AG04449 (cell line): ENCODE results near the gene RNF133.

ENCODE experiments used
- CTCF ChIA-PET: fragments of 350-600 bp; formaldehyde crosslinking; extraction: SDS; loops from one replicate; lab custom pipeline; 2021; ENCODE audit warnings: antibody characterized with exemption; lab: Yijun Ruan, JAX
- POLR2A ChIA-PET: fragments of 400-600, 350-600 bp; formaldehyde crosslinking; extraction: SDS; loops from one replicate; lab custom pipeline; 2020; ENCODE audit warnings: antibody characterized with exemption, inconsistent platforms; lab: Yijun Ruan, JAX
- DNase-seq: peaks from one replicate; pipeline ENCODE4 v3.0.0-alpha.2; 2010; ENCODE audit warnings: low read depth, low spot score
- H3K4me3 ChIP-seq: 2 replicates; pipeline ENCODE4 v1.5.1; 2011; ENCODE audit warnings: low read depth, mild to moderate bottlenecking, control low read depth, low read length
- TF ChIP-seq, protein P1 (sequence below): IDR thresholded peaks from one replicate; pipeline ENCODE4 v1.5.1; 2011; ENCODE audit warnings: mild to moderate bottlenecking, moderate library complexity, low read length, control low read depth, inconsistent platforms; ENCODE audit not compliant: insufficient read depth; ENCODE audit errors: missing control alignments

Gene RNF133

DNA sequence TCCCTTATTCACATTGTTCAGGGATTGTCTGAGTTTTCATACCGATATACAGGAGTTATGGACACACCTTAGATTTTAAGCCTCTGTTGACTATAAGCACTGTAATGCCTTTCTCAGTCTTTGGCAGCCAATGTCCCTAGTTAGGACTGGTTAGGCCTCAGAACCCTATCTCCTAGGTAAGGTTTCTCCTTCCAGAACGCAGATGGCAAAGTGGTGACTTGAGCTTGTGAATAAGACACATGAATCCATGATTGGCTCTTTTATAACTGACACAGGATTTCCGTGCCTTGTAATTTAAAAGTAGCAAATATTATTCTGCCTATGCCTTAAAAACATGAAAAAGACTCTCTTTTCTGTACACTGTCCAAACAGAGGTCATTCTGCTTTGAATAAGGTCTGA is 16.3 kb upstream of the RNF133 start:
- DNase-seq, result no peak
- ChIA-PET POLR2A (no interaction called here), CTCF (no interaction called here)
- TF ChIP-seq, protein P1, sequence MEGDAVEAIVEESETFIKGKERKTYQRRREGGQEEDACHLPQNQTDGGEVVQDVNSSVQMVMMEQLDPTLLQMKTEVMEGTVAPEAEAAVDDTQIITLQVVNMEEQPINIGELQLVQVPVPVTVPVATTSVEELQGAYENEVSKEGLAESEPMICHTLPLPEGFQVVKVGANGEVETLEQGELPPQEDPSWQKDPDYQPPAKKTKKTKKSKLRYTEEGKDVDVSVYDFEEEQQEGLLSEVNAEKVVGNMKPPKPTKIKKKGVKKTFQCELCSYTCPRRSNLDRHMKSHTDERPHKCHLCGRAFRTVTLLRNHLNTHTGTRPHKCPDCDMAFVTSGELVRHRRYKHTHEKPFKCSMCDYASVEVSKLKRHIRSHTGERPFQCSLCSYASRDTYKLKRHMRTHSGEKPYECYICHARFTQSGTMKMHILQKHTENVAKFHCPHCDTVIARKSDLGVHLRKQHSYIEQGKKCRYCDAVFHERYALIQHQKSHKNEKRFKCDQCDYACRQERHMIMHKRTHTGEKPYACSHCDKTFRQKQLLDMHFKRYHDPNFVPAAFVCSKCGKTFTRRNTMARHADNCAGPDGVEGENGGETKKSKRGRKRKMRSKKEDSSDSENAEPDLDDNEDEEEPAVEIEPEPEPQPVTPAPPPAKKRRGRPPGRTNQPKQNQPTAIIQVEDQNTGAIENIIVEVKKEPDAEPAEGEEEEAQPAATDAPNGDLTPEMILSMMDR, result no peak
- H3K4me3 ChIP-seq, result no peak overlapping the region

DNA sequence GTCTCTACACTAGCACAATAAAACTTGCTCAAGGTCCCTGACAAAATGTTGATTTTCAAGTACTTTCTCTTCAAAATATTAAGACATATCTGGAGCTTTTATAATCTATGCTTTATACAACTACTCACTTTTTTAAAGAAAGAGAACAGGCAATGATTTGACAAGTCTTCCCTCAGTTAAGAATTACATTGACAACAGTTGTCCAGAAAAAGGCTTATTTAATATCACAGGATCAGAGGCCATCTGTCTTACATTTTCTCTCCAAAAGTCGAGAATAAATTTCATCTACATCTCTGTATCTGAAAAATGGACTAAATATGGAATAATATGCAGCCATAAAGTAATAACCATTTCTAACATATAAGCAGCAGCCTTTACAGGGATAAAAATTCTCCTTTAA is 12.0 kb upstream of the RNF133 start:
- no peak overlapping the region for H3K4me3 ChIP-seq
- CTCF ChIA-PET, result no interaction called here
- POLR2A ChIA-PET, result no interaction called here
- TF ChIP-seq, protein P1, result no peak
- no peak for DNase-seq

DNA sequence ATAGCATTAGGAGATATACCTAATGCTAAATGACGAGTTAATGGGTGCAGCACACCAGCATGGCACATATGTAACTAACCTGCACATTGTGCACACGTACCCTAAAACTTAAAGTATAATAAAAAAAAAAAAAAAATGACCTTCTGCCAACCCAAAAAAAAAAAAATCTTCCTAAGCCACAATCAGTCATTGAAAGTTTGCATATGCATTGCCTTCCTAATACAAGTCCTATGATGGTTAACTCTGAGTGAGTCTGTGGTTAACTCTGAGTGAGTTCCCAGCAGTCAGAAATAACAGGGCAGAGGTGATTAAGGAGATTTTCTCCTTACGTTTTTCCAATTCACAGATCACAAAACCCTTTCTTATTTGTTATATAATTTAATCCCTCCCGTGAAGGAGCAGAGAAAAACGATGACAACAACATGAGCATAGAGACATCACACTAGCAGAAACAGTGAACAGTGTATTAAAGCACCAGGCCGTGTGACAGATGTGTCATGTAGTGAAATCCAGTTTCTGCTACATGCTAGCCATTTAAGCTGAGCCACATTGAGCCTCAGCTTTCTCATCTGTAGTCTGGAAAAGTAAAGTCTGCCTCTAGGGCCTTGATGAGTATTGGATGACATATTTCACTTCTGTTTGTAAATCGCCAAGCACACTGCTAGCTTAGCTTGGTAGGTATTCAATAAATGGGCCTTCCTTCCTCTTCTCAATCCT is 11.2 kb upstream of the RNF133 start:
- H3K4me3 ChIP-seq, result no peak overlapping the region
- no peak for DNase-seq
- ChIA-PET POLR2A (no interaction called here), CTCF (no interaction called here)
- TF ChIP-seq, protein P1, result no peak

DNA sequence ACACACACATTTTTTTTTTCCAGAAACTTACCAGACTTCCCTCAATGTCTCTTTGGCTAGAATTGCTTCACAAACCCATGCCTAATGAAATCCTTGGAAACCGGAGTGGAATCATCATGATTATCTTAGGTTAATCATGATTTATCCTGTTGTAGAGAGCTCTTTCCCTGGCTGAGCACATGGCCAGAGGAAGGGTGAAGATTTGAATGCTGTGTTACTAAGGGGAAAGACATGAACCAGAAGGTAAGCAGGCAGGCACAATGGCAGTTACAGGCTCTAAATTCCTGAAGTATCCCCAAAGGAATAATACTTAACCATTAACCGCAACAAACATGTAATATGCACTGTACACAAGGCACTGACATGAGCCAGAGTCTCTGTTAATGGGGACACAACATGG is 7.9 kb upstream of the RNF133 start:
- no peak overlapping the region for H3K4me3 ChIP-seq
- ChIA-PET POLR2A (no interaction called here), CTCF (no interaction called here)
- TF ChIP-seq, protein P1, result no peak
- no peak for DNase-seq

DNA sequence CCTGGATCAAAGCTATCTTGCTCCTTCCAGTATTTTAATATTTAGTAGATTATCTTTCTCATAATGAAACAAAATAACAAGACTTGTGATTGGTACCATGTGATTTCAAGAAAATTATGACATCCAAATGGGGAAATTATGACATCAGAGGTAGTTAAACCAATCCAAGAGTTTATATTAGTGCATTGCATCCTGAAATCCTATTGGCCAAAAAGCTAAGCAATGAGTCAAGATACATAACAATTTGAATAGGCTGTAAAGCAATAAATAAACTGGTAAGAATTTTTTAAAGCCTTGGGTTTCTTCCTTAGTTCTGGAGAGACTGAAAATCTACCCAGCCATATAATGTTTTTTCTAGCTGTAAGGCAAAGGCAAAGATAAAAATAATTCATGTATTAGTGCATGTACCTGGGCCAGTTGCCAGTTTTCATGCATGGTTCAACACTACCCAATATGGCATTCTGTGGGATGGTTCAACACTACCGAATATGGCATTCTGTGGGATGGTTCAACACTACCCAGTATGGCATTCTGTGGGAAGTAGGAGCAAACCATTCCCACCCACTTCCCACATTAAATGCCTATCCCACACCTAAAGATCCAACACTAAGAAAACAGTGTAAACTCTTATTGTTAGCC is 4.1 kb upstream of the RNF133 start, which contains the start of gene RNF148:
TSS of gene RNF148 (minus strand) at position 51 of the 639 bp plus-strand sequence. CDS start 172 bp downstream, outside the sequence.
- DNase-seq, result no peak
- ChIA-PET CTCF (no interaction called here), POLR2A (no interaction called here)
- no peak within 1 kb of the TSS for H3K4me3 ChIP-seq
- TF ChIP-seq, protein P1, result no peak

DNA sequence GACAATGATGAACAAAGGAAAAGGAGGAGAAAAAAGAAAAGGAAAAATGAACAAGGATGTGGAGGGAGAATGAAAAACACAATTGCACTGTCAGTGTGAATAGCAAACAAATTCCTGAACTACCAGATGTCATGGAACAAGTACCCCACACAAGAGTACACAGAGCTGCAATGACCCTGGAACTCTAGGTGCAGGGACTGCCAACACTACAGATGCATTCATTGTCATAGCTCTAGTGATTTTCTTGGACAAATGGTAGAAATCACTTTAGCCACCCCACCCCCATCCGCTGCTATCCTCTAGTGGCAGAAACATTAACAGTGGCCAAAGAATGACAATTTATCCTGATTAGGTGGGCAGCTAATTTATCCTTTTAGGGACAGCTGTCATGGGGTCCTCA is 3.1 kb downstream of the RNF133 start:
- ChIA-PET POLR2A (no interaction called here), CTCF (no interaction called here)
- no peak overlapping the region for H3K4me3 ChIP-seq
- TF ChIP-seq, protein P1, result no peak
- DNase-seq, result no peak
